KMS-11 (cell line): ENCODE results near the gene NETO1.

Source experiments
- H2AFZ ChIP-seq: fragments of 200-600 bp; sonication (generic); 2 replicates; pipeline ENCODE4 v1.6.1; 2016; ENCODE audit warnings: antibody characterized with exemption, mixed run types, low read depth
- H3K27ac ChIP-seq: fragments of 200-600 bp; sonication (generic); 2 replicates; pipeline ENCODE4 v1.6.1; 2016; ENCODE audit warnings: mild to moderate bottlenecking, mixed run types
- H3K27me3 ChIP-seq: fragments of 200-600 bp; sonication (generic); 2 replicates; pipeline ENCODE4 v1.6.1; 2017; ENCODE audit warnings: mild to moderate bottlenecking, low read depth, mixed run types, moderate library complexity; ENCODE audit not compliant: insufficient read depth
- H3K36me3 ChIP-seq: fragments of 200-600 bp; sonication (generic); 2 replicates; pipeline ENCODE4 v1.6.1; 2017; ENCODE audit warnings: mild to moderate bottlenecking, mixed run types; ENCODE audit not compliant: insufficient read depth
- H3K4me1 ChIP-seq: fragments of 200-600 bp; sonication (generic); 2 replicates; pipeline ENCODE4 v1.6.1; 2016; ENCODE audit warnings: mild to moderate bottlenecking, low read depth, mixed run types; ENCODE audit not compliant: poor library complexity, severe bottlenecking
- H3K4me2 ChIP-seq: fragments of 200-600 bp; sonication (generic); 2 replicates; pipeline ENCODE4 v1.7.0; 2016; ENCODE audit warnings: mild to moderate bottlenecking, mixed run types
- H3K4me3 ChIP-seq: fragments of 200-600 bp; sonication (generic); IDR thresholded peaks from 2 replicates; pipeline ENCODE4 v1.6.1; 2017; ENCODE audit warnings: low read depth, low read length, mixed read lengths; ENCODE audit not compliant: insufficient read depth
- H3K79me2 ChIP-seq: fragments of 200-600 bp; sonication (generic); 2 replicates; pipeline ENCODE4 v1.6.1; 2016; ENCODE audit warnings: low read depth, mixed run types; ENCODE audit not compliant: insufficient read depth
- H3K9ac ChIP-seq: fragments of 200-600 bp; sonication (generic); 2 replicates; pipeline ENCODE4 v1.6.1; 2016; ENCODE audit warnings: mild to moderate bottlenecking, mixed run types
- H4K20me1 ChIP-seq: fragments of 200-600 bp; sonication (generic); 2 replicates; pipeline ENCODE4 v1.6.1; 2016; ENCODE audit warnings: mild to moderate bottlenecking, mixed run types; ENCODE audit not compliant: insufficient read depth
- CTCF ChIP-seq: fragments of 200-600 bp; sonication (generic); conservative IDR thresholded peaks from 2 replicates; pipeline ENCODE4 v1.6.1; 2017; ENCODE audit warnings: low read depth, mild to moderate bottlenecking, antibody characterized with exemption, low read length, moderate library complexity, mixed read lengths

The NETO1 gene

GRCh38 chr18:72871091-72871490, 3.3 kb upstream of the NETO1 start:
- H3K27ac ChIP-seq = no peak overlapping the region
- no peaks in the 10 kb centered on the region for H3K27me3 ChIP-seq
- no peak for TF ChIP-seq CTCF
- H4K20me1 ChIP-seq = no peaks in the 10 kb centered on the region
- no peak overlapping the region for H2AFZ ChIP-seq
- no peaks in the 10 kb centered on the region for H3K79me2 ChIP-seq
- no peaks in the 10 kb centered on the region for H3K36me3 ChIP-seq
- H3K4me1 ChIP-seq = no peaks in the 10 kb centered on the region
- no peak overlapping the region for H3K9ac ChIP-seq
- no peak overlapping the region for H3K4me2 ChIP-seq
- no peak overlapping the region for H3K4me3 ChIP-seq

DNA sequence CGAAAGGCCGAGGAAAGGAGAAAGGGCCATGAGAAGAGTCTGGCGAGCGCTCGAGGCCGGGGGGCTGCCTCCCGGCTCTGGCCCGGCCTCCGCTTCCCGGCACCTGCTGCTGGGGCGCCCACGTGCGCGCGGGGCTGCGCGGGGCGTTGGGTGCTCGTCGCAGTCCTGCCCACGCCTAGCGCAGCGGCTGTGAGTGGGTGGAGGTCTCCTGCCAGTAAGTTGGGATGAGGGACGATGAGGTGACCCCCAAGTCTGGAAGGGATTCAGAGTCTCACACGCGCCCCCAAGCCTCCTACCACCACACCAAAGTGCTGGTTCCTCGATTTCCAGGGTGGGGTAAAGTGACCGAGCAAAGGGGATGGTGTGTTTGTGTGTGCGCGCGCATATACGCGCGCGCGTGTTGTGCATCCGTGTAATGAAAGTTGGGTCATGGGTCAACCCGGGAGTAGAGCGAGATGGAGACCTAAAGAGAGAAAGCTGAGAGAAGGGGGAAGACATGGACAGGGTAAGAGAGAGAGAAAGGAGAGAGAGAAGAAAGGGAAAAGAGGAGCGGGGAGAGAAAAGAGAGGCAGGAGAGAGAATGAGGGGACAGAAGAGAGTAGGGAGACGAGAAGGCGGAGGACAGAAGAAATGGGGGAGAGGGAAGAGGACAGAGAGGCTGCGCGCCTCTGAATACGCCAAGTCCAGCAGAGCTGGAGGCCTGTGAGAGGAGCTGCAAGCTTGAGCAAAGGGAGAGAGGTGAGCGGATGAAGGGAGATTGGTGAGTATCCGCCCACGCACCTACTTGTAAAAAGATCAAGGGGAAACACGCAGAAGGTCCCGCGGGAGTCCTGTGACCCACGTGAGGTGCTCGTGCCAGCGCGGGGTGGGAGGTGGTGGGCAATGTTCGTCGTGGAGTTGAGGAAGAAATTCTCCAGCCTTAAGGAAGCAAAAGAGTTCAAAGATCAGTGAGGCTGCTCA, 1.7 kb upstream of the NETO1 start:
- no peak overlapping the region for H3K4me3 ChIP-seq
- no peaks in the 10 kb centered on the region for H3K36me3 ChIP-seq
- no peaks in the 10 kb centered on the region for H3K27me3 ChIP-seq
- no peak overlapping the region for H2AFZ ChIP-seq
- H3K9ac ChIP-seq = no peak overlapping the region
- TF ChIP-seq CTCF = no peak
- H3K27ac ChIP-seq = no peak overlapping the region
- no peak overlapping the region for H3K4me2 ChIP-seq
- no peaks in the 10 kb centered on the region for H4K20me1 ChIP-seq
- H3K79me2 ChIP-seq = no peaks in the 10 kb centered on the region
- no peaks in the 10 kb centered on the region for H3K4me1 ChIP-seq

GRCh38 chr18:72868585-72869225, 918 bp upstream of the NETO1 start:
- H3K79me2 ChIP-seq = no peaks in the 10 kb centered on the region
- no peak overlapping the region for H2AFZ ChIP-seq
- no peak for TF ChIP-seq CTCF
- no peaks in the 10 kb centered on the region for H4K20me1 ChIP-seq
- no peak overlapping the region for H3K27ac ChIP-seq
- H3K9ac ChIP-seq = no peak overlapping the region
- no peaks in the 10 kb centered on the region for H3K36me3 ChIP-seq
- H3K4me1 ChIP-seq = no peaks in the 10 kb centered on the region
- H3K4me2 ChIP-seq = no peak overlapping the region
- H3K4me3 ChIP-seq = no peak overlapping the region
- no peaks in the 10 kb centered on the region for H3K27me3 ChIP-seq

GRCh38 chr18:72866901-72867745, 664 bp downstream of the NETO1 start:
- H3K27me3 ChIP-seq = no peaks in the 10 kb centered on the region

More at GRCh38 chr18:72866901-72867745, 664 bp downstream of the NETO1 start:
- TF ChIP-seq CTCF = no peak
- Histone ChIP-seq H3K9ac (no peak overlapping the region), H3K4me3 (no peak overlapping the region), H3K4me2 (no peak overlapping the region), H3K4me1 (no peaks in the 10 kb centered on the region), H3K79me2 (no peaks in the 10 kb centered on the region), H4K20me1 (no peaks in the 10 kb centered on the region), H3K36me3 (no peaks in the 10 kb centered on the region), H2AFZ (no peak overlapping the region), H3K27ac (no peak overlapping the region)
